ENCODE results near the gene EFL1.
A peak's percentile ranks its signal among the peaks of the same experiment; 100 is the strongest.
"Not testable (repeated sequence)": the region's sequence is repeated elsewhere in the genome, so short reads cannot be mapped to it uniquely, and the experiment has no call there.

Gene EFL1

GRCh38 chr15:82262422-82263026, at the start of gene EFL1, which contains the start of gene SAXO2:
Gene EFL1, minus strand, starts transcription at chr15:82262734. Its CDS starts 956 bp downstream, at chr15:82261778.
Gene SAXO2, plus strand, starts transcription at chr15:82262818. Its CDS starts 62 bp downstream, at chr15:82262880.
- H3K36me3 Mint-ChIP-seq (ENCODE audit: low read depth): peaks cover 10% of the 10 kb centered on the region
- TF ChIP-seq CTCF (IDR thresholded peaks at IDR 0.05; ENCODE audit: unreplicated experiment in 3 of 3): no peak
- no peaks in the 10 kb centered on the region for H3K9me3 Mint-ChIP-seq
- H3K27me3 Mint-ChIP-seq (ENCODE audit: low read depth): peaks cover 3% of the 10 kb centered on the region
- H3K4me3 Mint-ChIP-seq: peak within 1 kb of the TSS; percentile 93 to 95 (median 93)
- H3K4me1 Mint-ChIP-seq: peaks cover 22% of the 10 kb centered on the region
- H3K27ac Mint-ChIP-seq: peak within 1 kb of the TSS; percentile 49 to 75 (median 68)

DNA sequence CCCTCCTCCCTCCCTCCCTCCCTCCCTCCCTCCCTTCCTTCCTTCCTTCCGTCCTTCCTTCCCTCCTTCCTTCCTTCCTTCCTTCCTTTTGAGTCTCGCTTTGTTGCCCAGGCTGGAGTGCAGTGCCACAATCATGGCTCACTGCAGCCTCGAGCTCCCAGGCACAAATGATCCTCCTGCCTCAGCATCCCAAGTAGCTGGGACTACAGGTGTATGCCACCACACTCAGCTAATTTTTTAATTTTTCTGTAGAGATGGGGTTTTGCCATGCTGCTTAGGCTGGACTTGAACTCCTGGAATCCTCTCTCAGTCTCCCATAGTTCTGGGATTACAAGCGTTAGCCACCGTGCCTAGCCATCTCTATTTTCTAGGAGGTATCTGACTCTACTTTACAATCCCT, 48.8 kb upstream of the EFL1 start:
- Mint-ChIP-seq H3K9me3 (peaks cover 13% of the 10 kb centered on the region), H3K27me3 (ENCODE audit: low read depth) (peaks cover 21% of the 10 kb centered on the region)
- H3K4me1 Mint-ChIP-seq; H3K36me3 Mint-ChIP-seq (ENCODE audit: low read depth); H3K4me3 Mint-ChIP-seq; H3K27ac Mint-ChIP-seq: not testable (repeated sequence)

- Mint-ChIP-seq H3K36me3 (ENCODE audit: low read depth) (no peaks in the 10 kb centered on the region), H3K4me1 (no peaks in the 10 kb centered on the region), H3K27me3 (ENCODE audit: low read depth) (peaks cover 18% of the 10 kb centered on the region), H3K9me3 (peaks cover 13% of the 10 kb centered on the region), H3K4me3 (no peak overlapping the region), H3K27ac (no peak overlapping the region)
- TF ChIP-seq CTCF (IDR thresholded peaks at IDR 0.05; ENCODE audit: unreplicated experiment in 3 of 3): no peak
These were observed 47.3 kb upstream of the EFL1 start for GRCh38 chr15:82309802-82310201.

- Mint-ChIP-seq H3K36me3 (ENCODE audit: low read depth) (no peaks in the 10 kb centered on the region), H3K4me3 (no peak overlapping the region), H3K4me1 (no peaks in the 10 kb centered on the region), H3K27ac (no peak overlapping the region), H3K9me3 (peaks cover 13% of the 10 kb centered on the region), H3K27me3 (ENCODE audit: low read depth) (peaks cover 14% of the 10 kb centered on the region)
- TF ChIP-seq CTCF (IDR thresholded peaks at IDR 0.05; ENCODE audit: unreplicated experiment in 3 of 3): no peak
These were observed 45.2 kb upstream of the EFL1 start for GRCh38 chr15:82307714-82308081.

- Mint-ChIP-seq H3K27ac (no peak overlapping the region), H3K4me1 (no peaks in the 10 kb centered on the region), H3K27me3 (ENCODE audit: low read depth) (peaks cover 13% of the 10 kb centered on the region), H3K4me3 (no peak overlapping the region), H3K36me3 (ENCODE audit: low read depth) (no peaks in the 10 kb centered on the region), H3K9me3 (peaks cover 13% of the 10 kb centered on the region)
- no peak for TF ChIP-seq CTCF (IDR thresholded peaks at IDR 0.05; ENCODE audit: unreplicated experiment in 3 of 3)
These were observed 44.5 kb upstream of the EFL1 start for GRCh38 chr15:82306791-82307713.

DNA sequence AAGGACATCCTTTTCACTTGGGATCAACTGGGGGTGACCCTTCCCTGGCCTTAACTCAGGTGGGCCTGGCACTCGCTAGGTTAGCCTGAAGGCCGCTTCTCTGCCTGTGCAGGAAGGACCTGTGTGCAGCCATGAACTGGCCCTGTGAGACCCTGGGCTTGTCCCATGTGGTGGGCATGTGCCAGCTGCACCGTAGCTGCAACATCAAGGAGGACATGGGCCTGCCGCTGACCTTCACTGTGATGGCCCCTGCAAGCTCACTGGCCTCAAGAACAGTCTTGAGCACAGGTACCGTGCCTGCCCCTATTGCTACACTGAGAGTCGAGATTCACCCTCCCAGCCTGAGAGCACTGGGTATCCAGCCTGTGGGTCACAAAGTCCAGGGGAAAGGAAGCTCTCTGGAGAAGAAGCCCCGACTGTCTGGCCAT, 43.1 kb upstream of the EFL1 start:
- Mint-ChIP-seq H3K4me3 (no peak overlapping the region), H3K27me3 (ENCODE audit: low read depth) (peaks cover 15% of the 10 kb centered on the region), H3K4me1 (no peaks in the 10 kb centered on the region), H3K27ac (no peak overlapping the region), H3K9me3 (peaks cover 4% of the 10 kb centered on the region), H3K36me3 (ENCODE audit: low read depth) (no peaks in the 10 kb centered on the region)
- no peak for TF ChIP-seq CTCF (IDR thresholded peaks at IDR 0.05; ENCODE audit: unreplicated experiment in 3 of 3)

Data from nephron (organoid).